Peyer's patch (tissue), 4 donors: Measurements from ENCODE around the gene DAND5. TPM values are rescaled to one million over a fixed set of nuclear protein-coding genes. Genes with fewer than 3 reads are reported as not detected.

Experiments used
- DNase-seq, 3 donors: peaks; one replicate each; pipeline ENCODE4 v3.0.0-alpha.2; 2017 to 2019
- H3K27ac ChIP-seq, 4 donors: fragments of 200-600 bp; sonication (generic); one replicate each; pipeline ENCODE4 v1.5.1; 2016 to 2019
- H3K27me3 ChIP-seq, 2 donors: fragments of 200-600 bp; sonication (generic); one replicate each; pipeline ENCODE4 v1.5.1; 2019
- H3K36me3 ChIP-seq, 3 donors: fragments of 200-600 bp; sonication (generic); one replicate each; pipeline ENCODE4 v1.5.1; 2016 to 2019
- H3K4me1 ChIP-seq, 4 donors: fragments of 200-600 bp; sonication (generic); one replicate each; pipeline ENCODE4 v1.5.1; 2016 to 2019
- H3K4me3 ChIP-seq, 4 donors: fragments of 200-600 bp; sonication (generic); 1 replicate in 3 of 4; 2 replicates in 1 of 4; pipeline ENCODE4 v1.5.1; 2016 to 2019; ENCODE audit warnings: mild to moderate bottlenecking in 1 of 4
- H3K9me3 ChIP-seq, 4 donors: fragments of 200-600 bp; sonication (generic); one replicate each; pipeline ENCODE4 v1.5.1; 2016 to 2019; ENCODE audit warnings: mild to moderate bottlenecking in 1 of 4
- POLR2A ChIP-seq, 2 donors: fragments of 450-650 bp; IDR thresholded peaks; one replicate each; pipeline ENCODE4 v1.5.1; 2017; ENCODE audit warnings: antibody characterized with exemption in 2 of 2, mild to moderate bottlenecking in 2 of 2, moderate library complexity in 2 of 2
- small RNA-seq, 2 donors: library from RNA; depleted of rRNA; stranded (forward); fragments of <200 nt; gene quantifications; one replicate each; pipeline ENCODE3, GENCODE V24; 2016
- total RNA-seq, 4 donors: library from RNA; depleted of rRNA; stranded (reverse); fragments of >200 nt; gene quantifications; one replicate each; pipeline ENCODE4 v1.1.0, GENCODE V29; 2016

The DAND5 gene
- total RNA-seq, 4 donors from 2014 or later, result 2.1 TPM; not detected in 3

- no peak for TF ChIP-seq POLR2A (IDR thresholded peaks at IDR 0.05)
- Histone ChIP-seq H3K4me3 (peak overlapping the region; percentile 22 to 49 (median 30)), H3K4me1 (peaks cover 0 to 76% (median 11%) of the 10 kb centered on the region in 4 donors), H3K27ac (peak overlapping the region in 2 of 4 donors; percentile 58 to 92), H3K36me3 (no peaks in the 10 kb centered on the region), H3K9me3 (no peaks in the 10 kb centered on the region), H3K27me3 (no peaks in the 10 kb centered on the region)
- DNase-seq, result no peak
These were observed 54.3 kb downstream of the DAND5 start for GRCh38 chr19:13023656-13024055.

Small RNA genes within 50 kb of the gene (small RNA-seq; reads per million reads assigned to genes)
- 0 to 0.29 reads per million in 2 donors for gene MIR5695
- gene MIR6515, result 0 to 0.13 reads per million in 2 donors

Other genes starting within 250 kb of the DAND5 start
- 100 to 1,000 TPM in 3 of 4 donors, 10 to 100 TPM in 1; 39.1 to 131 (median 103) TPM for gene TNPO2, start 245.6 kb upstream of the DAND5 start, total RNA-seq
- 100 to 1,000 TPM; 134 to 297 (median 185) TPM for gene TRIR, start 234.9 kb upstream of the DAND5 start, total RNA-seq
- gene GET3, start 232.1 kb upstream of the DAND5 start, total RNA-seq, result 10 to 100 TPM; 23.1 to 31.9 (median 30.5) TPM
- 10 to 100 TPM in 3 of 4 donors, not detected in 1; 20.5 to 82.0 (median 40.6) TPM for gene BEST2, start 217.8 kb upstream of the DAND5 start, total RNA-seq
- gene HOOK2, start 194.0 kb upstream of the DAND5 start, total RNA-seq, result 100 to 1,000 TPM; 193 to 379 (median 285) TPM
- gene JUNB, start 178.1 kb upstream of the DAND5 start, total RNA-seq, result 100 to 1,000 TPM; 111 to 324 (median 152) TPM
- 100 to 1,000 TPM; 150 to 461 (median 375) TPM for gene PRDX2, start 167.8 kb upstream of the DAND5 start, total RNA-seq
- gene THSD8, start 167.5 kb upstream of the DAND5 start, total RNA-seq, result not detected
- 10 to 100 TPM in 2 of 4 donors, 1 to 10 TPM in 2; 5.9 to 24.8 (median 9.4) TPM for gene RNASEH2A, start 163.0 kb upstream of the DAND5 start, total RNA-seq
- not detected for gene RTBDN, start 135.0 kb upstream of the DAND5 start, total RNA-seq
- under 1 TPM in 1 of 4 donors, not detected in 3; 0.27 TPM for gene MAST1, start 131.1 kb upstream of the DAND5 start, total RNA-seq
- 10 to 100 TPM in 1 of 4 donors, 1 to 10 TPM in 3; 8.9 to 16.5 (median 9.4) TPM for gene DNASE2, start 88.1 kb upstream of the DAND5 start, total RNA-seq
- not detected for gene KLF1, start 82.4 kb upstream of the DAND5 start, total RNA-seq
- gene GCDH, start 78.4 kb upstream of the DAND5 start, total RNA-seq, result 10 to 100 TPM; 25.2 to 44.4 (median 32.4) TPM
- gene SYCE2, start 50.3 kb upstream of the DAND5 start, total RNA-seq, result not detected
- 10 to 100 TPM; 35.4 to 54.5 (median 48.3) TPM for gene FARSA, start 35.9 kb upstream of the DAND5 start, total RNA-seq
- 100 to 1,000 TPM; 253 to 369 (median 359) TPM for gene CALR, start 31.0 kb upstream of the DAND5 start, total RNA-seq
- 10 to 100 TPM; 54.1 to 86.5 (median 75.3) TPM for gene RAD23A, start 23.7 kb upstream of the DAND5 start, total RNA-seq
- 10 to 100 TPM; 12.5 to 43.7 (median 15.6) TPM for gene GADD45GIP1, start 12.4 kb upstream of the DAND5 start, total RNA-seq
- 10 to 100 TPM; 13.5 to 56.9 (median 40.0) TPM for gene NFIX, start 25.9 kb downstream of the DAND5 start, total RNA-seq
- 10 to 100 TPM in 1 of 4 donors, 1 to 10 TPM in 3; 1.2 to 21.5 (median 4.9) TPM for gene LYL1, start 133.3 kb downstream of the DAND5 start, total RNA-seq
- 10 to 100 TPM; 27.1 to 71.8 (median 28.3) TPM for gene TRMT1, start 147.2 kb downstream of the DAND5 start, total RNA-seq
- gene NACC1, start 148.7 kb downstream of the DAND5 start, total RNA-seq, result 10 to 100 TPM; 21.5 to 48.0 (median 37.1) TPM
- gene STX10, start 180.8 kb downstream of the DAND5 start, total RNA-seq, result 100 to 1,000 TPM in 2 of 4 donors, 10 to 100 TPM in 2; 78.1 to 199 (median 107) TPM
- 100 to 1,000 TPM in 1 of 4 donors, 10 to 100 TPM in 3; 72.2 to 229 (median 85.6) TPM for gene IER2, start 180.8 kb downstream of the DAND5 start, total RNA-seq